ENCODE measurements around the gene CDC5L. TPM values are rescaled to one million over a fixed set of nuclear protein-coding genes. Genes with fewer than 3 reads are reported as not detected.

The CDC5L gene
- total and polyA plus RNA-seq, 5 donors from 2014 or later = 15.9 to 22.4 (median 16.5) TPM

DNA sequence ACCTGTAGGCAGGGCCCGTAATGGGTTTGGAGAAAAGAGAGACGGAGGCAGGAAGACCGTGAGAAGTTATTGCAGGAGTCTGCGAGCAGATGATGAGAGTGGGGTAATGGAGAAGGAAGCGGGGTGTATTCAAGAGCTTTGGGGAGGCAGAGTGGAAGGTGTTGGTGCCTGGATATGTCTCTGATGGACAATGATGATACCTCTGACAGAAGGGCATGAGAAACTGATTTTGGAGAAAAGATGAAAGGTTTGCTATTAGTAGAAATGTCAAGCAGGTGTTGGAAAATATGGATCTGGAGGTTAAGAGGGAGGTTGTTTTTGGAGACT lies 69.4 kb downstream of the CDC5L start:
- no peaks in the 10 kb centered on the region for H3K4me1 ChIP-seq (ENCODE audit: control insufficient read depth, insufficient read depth, low read length, poor library complexity, severe bottlenecking)
- no peaks in the 10 kb centered on the region for H3K27me3 ChIP-seq (ENCODE audit: control insufficient read depth, insufficient read depth, low read length)
- H3K27ac Mint-ChIP-seq = peak overlapping the region in 1 of 3 donors; percentile 52
- H3K9me3 Mint-ChIP-seq = no peaks in the 10 kb centered on the region
- no peak overlapping the region for H3K27ac ChIP-seq (ENCODE audit: insufficient read depth, low read length, poor library complexity, severe bottlenecking)
- H3K4me1 Mint-ChIP-seq = no peaks in the 10 kb centered on the region
- ATAC-seq (ENCODE audit: low read depth in 2 of 2) (no peak), DNase-seq (no peak)
- H3K36me3 ChIP-seq (ENCODE audit: control insufficient read depth, insufficient read depth, low read length) = peaks cover 3% of the 10 kb centered on the region
- H3K4me3 Mint-ChIP-seq = no peak overlapping the region
- peaks cover 10% of the 10 kb centered on the region for H3K36me3 Mint-ChIP-seq
- H3K27me3 Mint-ChIP-seq = peaks cover 6% of the 10 kb centered on the region
- H3K4me3 ChIP-seq (ENCODE audit: low read depth, low read length) = no peak overlapping the region
- H3K9me3 ChIP-seq (ENCODE audit: control insufficient read depth in 2 of 2, low read length in 2 of 2) = no peaks in the 10 kb centered on the region

DNA sequence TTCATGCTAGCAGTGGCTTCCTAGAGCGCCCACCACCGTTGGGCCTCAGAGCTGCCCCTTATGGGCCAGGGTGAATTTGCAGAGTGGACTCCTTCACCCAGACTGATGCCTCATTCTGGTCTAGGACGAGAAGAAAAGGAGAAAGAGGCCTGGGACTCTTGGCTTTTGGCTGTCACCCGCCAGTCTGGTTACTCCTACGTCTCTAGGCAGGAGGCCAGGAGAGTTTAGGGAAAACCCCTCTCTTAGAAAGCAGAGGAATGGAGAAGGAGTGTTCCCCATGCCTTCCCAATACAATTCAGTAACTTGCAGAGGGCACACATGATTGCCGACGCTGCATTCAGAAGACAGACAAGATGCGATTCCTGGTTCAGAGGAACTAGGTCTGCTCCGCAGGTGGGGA lies 70.1 kb downstream of the CDC5L start:
- Histone ChIP-seq H3K4me3 (ENCODE audit: low read depth, low read length) (no peak overlapping the region), H3K9me3 (ENCODE audit: control insufficient read depth in 2 of 2, low read length in 2 of 2) (no peaks in the 10 kb centered on the region), H3K27ac (ENCODE audit: insufficient read depth, low read length, poor library complexity, severe bottlenecking) (no peak overlapping the region), H3K4me1 (ENCODE audit: control insufficient read depth, insufficient read depth, low read length, poor library complexity, severe bottlenecking) (no peaks in the 10 kb centered on the region), H3K36me3 (ENCODE audit: control insufficient read depth, insufficient read depth, low read length) (no peaks in the 10 kb centered on the region), H3K27me3 (ENCODE audit: control insufficient read depth, insufficient read depth, low read length) (no peaks in the 10 kb centered on the region)
- Mint-ChIP-seq H3K9me3 (no peaks in the 10 kb centered on the region), H3K4me1 (no peaks in the 10 kb centered on the region), H3K4me3 (no peak overlapping the region), H3K27me3 (peaks cover 9% of the 10 kb centered on the region), H3K27ac (peak overlapping the region in 1 of 3 donors; percentile 4), H3K36me3 (peaks cover 8% of the 10 kb centered on the region)
- ATAC-seq (ENCODE audit: low read depth in 2 of 2) (no peak), DNase-seq (no peak)

DNA sequence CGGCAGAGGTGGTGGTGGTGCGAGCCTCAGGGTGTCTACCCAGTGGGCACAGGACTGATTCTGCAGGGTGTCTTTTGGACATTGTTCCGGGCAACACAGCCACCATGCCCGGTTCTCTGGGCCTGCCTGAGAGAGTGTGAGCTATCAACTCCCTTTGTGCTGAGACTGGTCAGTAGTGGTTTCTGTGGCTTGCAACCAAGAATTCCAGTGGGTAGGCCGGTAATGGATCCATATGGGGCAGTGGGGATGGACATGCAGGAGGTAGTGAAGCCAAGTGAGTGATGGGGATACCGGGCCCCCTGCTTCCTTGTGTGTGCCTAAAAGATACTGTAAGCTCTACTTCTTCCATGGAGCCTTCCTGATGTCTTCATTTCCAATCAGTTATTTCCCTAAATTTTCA lies 71.0 kb downstream of the CDC5L start:
- Histone ChIP-seq H3K27ac (ENCODE audit: insufficient read depth, low read length, poor library complexity, severe bottlenecking) (no peak overlapping the region), H3K4me3 (ENCODE audit: low read depth, low read length) (no peak overlapping the region), H3K9me3 (ENCODE audit: control insufficient read depth in 2 of 2, low read length in 2 of 2) (no peaks in the 10 kb centered on the region), H3K27me3 (ENCODE audit: control insufficient read depth, insufficient read depth, low read length) (no peaks in the 10 kb centered on the region), H3K4me1 (ENCODE audit: control insufficient read depth, insufficient read depth, low read length, poor library complexity, severe bottlenecking) (no peaks in the 10 kb centered on the region), H3K36me3 (ENCODE audit: control insufficient read depth, insufficient read depth, low read length) (no peaks in the 10 kb centered on the region)
- ATAC-seq (ENCODE audit: low read depth in 2 of 2) (no peak), DNase-seq (no peak)
- H3K27ac Mint-ChIP-seq = no peak overlapping the region
- peaks cover 5% of the 10 kb centered on the region for H3K36me3 Mint-ChIP-seq
- no peaks in the 10 kb centered on the region for H3K9me3 Mint-ChIP-seq
- no peaks in the 10 kb centered on the region for H3K4me1 Mint-ChIP-seq
- no peak overlapping the region for H3K4me3 Mint-ChIP-seq
- H3K27me3 Mint-ChIP-seq = peaks cover 10% of the 10 kb centered on the region

DNA sequence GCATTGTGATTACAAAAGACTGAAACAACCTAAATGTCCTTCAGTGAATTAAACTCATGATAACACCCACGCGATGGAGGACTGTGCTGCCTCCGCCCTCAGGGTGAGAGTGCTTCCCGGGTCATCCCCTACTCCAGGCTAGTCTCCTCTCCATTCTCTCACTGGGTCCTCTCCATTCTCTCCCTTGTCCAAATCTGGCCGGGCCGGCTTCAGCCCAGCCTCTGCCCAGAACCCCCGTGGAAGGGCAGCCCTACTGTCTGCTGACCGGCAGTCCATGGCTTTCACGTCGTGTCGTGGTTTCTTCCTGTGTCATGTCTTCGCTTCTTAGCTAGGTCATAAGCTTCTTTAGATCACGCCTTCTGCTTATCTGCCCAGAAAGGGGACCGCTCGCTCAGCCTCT lies 74.8 kb downstream of the CDC5L start:
- no peak overlapping the region for H3K27ac ChIP-seq (ENCODE audit: insufficient read depth, low read length, poor library complexity, severe bottlenecking)
- Mint-ChIP-seq H3K9me3 (no peaks in the 10 kb centered on the region), H3K36me3 (no peaks in the 10 kb centered on the region), H3K27me3 (peaks cover 10% of the 10 kb centered on the region), H3K4me1 (no peaks in the 10 kb centered on the region), H3K4me3 (no peak overlapping the region), H3K27ac (no peak overlapping the region)
- no peaks in the 10 kb centered on the region for H3K4me1 ChIP-seq (ENCODE audit: control insufficient read depth, insufficient read depth, low read length, poor library complexity, severe bottlenecking)
- no peaks in the 10 kb centered on the region for H3K9me3 ChIP-seq (ENCODE audit: control insufficient read depth in 2 of 2, low read length in 2 of 2)
- peaks cover 3% of the 10 kb centered on the region for H3K27me3 ChIP-seq (ENCODE audit: control insufficient read depth, insufficient read depth, low read length)
- DNase-seq = no peak
- no peak for ATAC-seq (ENCODE audit: low read depth in 2 of 2)
- no peak overlapping the region for H3K4me3 ChIP-seq (ENCODE audit: low read depth, low read length)
- H3K36me3 ChIP-seq (ENCODE audit: control insufficient read depth, insufficient read depth, low read length) = no peaks in the 10 kb centered on the region

DNA sequence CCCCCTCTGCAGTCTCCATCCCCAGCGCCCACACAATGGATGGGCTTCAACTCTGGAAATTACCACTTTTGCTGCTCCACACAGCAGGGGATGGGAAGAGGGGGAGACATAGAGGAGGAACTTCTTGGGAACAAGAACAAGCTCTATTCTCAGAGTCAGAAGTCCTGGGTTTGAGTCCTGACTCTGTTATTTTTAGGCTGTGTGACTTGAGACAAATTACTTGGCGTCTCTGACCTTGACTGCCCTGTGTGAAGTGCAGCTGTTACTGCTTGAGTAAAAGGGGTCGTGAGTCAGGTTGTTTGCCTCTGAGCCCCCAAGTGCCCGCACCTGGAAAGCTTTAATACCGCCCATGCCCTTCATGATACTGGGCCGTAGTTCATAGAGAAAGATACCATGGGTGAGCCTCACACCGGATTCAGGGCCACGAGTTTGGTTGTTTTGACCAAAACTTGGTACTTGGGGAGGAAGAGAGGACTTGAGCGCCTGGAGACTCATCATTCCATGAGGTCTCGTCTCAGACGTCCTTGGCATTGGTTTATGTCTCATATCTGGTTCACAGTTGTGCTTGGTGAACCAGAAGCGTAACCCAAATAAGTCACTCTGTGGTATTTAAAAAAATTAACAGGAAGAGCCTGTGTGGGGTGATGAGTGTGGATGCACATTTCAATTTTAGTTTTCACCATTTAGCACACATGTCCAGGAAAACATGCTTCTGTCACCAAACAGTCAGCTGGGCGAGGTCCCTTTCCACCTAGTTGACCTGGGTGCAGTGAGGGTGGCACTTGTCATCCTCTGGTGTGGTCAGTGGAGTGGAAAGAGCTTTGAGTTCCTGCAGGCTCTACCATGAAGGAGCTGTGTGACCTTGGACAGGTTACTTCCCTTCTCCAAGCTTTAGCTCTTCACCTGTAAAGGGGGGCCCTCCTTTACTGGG lies 75.6 kb downstream of the CDC5L start:
- no peaks in the 10 kb centered on the region for H3K4me1 ChIP-seq (ENCODE audit: control insufficient read depth, insufficient read depth, low read length, poor library complexity, severe bottlenecking)

DNA sequence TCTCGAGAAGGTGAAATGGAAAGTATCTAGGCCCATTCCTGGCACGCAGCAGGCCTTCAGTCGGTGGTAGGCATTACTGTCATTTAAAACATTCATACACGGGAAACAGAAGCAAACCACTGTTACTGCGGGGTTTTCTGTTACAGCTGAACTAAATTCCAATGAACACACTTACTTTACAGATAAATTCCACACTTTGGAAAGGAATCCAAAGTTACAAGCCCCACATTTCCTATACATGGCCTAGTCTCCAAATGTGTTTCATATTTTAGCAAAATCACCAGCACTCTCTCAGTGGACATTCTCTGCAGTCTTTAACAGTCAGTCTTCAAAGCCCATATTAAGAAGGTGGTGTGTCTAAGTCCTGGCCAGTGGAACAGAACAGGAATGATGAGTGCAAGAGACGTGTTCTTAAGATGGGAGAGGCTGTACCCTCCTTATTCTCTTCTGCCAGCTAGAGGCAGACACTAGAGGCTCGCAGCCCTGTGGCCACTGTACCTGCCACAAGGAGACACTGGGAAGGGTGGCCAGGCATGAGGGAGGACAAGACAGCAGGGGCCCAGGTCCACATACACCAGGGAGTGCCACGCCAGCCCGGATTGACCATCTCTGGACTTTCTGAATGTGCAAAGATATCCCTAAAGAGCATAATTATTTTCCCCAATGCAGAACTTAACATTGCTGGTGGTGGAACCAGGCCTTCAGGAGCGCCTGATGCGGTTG lies 76.4 kb downstream of the CDC5L start:
- H3K27ac Mint-ChIP-seq = no peak overlapping the region
- ATAC-seq (ENCODE audit: low read depth in 2 of 2) = no peak

More for the DNA sequence above, 75.6 kb downstream of the CDC5L start:
- Histone ChIP-seq H3K9me3 (ENCODE audit: control insufficient read depth in 2 of 2, low read length in 2 of 2) (no peaks in the 10 kb centered on the region), H3K36me3 (ENCODE audit: control insufficient read depth, insufficient read depth, low read length) (no peaks in the 10 kb centered on the region), H3K27ac (ENCODE audit: insufficient read depth, low read length, poor library complexity, severe bottlenecking) (no peak overlapping the region), H3K27me3 (ENCODE audit: control insufficient read depth, insufficient read depth, low read length) (peaks cover 3% of the 10 kb centered on the region), H3K4me3 (ENCODE audit: low read depth, low read length) (no peak overlapping the region)
- Mint-ChIP-seq H3K4me1 (no peaks in the 10 kb centered on the region), H3K36me3 (no peaks in the 10 kb centered on the region), H3K27me3 (peaks cover 11% of the 10 kb centered on the region), H3K27ac (no peak overlapping the region), H3K4me3 (no peak overlapping the region), H3K9me3 (no peaks in the 10 kb centered on the region)
- ATAC-seq (ENCODE audit: low read depth in 2 of 2) = no peak
- DNase-seq = no peak

DNA sequence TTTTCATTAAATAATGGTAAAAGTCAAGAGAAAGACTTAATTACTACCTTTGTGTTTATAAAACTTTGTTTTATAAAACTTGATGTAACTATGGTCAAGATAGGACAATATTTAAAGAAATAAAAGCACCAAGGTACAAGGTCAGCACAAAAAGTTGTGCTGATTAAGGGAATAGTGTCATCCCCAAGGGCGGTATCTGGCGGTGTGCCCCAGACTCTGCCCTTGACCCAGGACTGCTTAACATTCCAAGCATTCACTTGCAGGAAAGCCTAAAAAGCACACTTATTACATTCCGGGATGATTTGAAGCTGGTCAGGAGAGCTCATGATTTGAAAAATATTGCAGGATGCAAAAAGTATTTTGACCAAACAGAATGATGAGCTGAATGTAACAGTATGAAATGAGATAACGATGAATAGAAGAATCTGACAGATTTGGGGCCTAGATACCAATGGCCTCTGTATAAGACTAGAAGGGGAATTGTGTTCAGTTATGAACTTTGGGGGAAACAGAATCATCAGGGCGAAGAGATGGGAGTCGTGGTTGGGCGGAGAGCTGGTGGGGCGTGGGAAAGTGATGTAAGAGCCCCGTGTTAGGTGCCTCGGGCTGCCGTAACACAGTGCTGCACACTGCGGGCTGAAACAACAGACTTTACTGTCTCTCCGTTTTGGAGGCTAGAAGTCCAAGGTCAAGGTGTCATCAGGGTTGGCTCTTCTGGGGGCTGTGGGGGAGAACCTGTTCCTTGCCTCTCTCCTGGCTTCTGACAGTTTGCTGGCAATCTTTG lies 77.2 kb downstream of the CDC5L start:
- Histone ChIP-seq H3K27me3 (ENCODE audit: control insufficient read depth, insufficient read depth, low read length) (peaks cover 3% of the 10 kb centered on the region), H3K4me3 (ENCODE audit: low read depth, low read length) (no peak overlapping the region), H3K4me1 (ENCODE audit: control insufficient read depth, insufficient read depth, low read length, poor library complexity, severe bottlenecking) (no peaks in the 10 kb centered on the region), H3K9me3 (ENCODE audit: control insufficient read depth in 2 of 2, low read length in 2 of 2) (no peaks in the 10 kb centered on the region), H3K36me3 (ENCODE audit: control insufficient read depth, insufficient read depth, low read length) (no peaks in the 10 kb centered on the region), H3K27ac (ENCODE audit: insufficient read depth, low read length, poor library complexity, severe bottlenecking) (no peak overlapping the region)
- Mint-ChIP-seq H3K27ac (no peak overlapping the region), H3K4me3 (peak overlapping the region in 1 of 4 donors; percentile 64), H3K27me3 (peaks cover 18% of the 10 kb centered on the region), H3K9me3 (no peaks in the 10 kb centered on the region), H3K36me3 (no peaks in the 10 kb centered on the region), H3K4me1 (no peaks in the 10 kb centered on the region)
- ATAC-seq (ENCODE audit: low read depth in 2 of 2) = no peak
- no peak for DNase-seq

More for the DNA sequence above, 76.4 kb downstream of the CDC5L start:
- Mint-ChIP-seq H3K27me3 (peaks cover 15% of the 10 kb centered on the region), H3K36me3 (no peaks in the 10 kb centered on the region), H3K9me3 (no peaks in the 10 kb centered on the region), H3K4me3 (no peak overlapping the region), H3K4me1 (no peaks in the 10 kb centered on the region)
- Histone ChIP-seq H3K4me3 (ENCODE audit: low read depth, low read length) (no peak overlapping the region), H3K27me3 (ENCODE audit: control insufficient read depth, insufficient read depth, low read length) (peaks cover 3% of the 10 kb centered on the region), H3K4me1 (ENCODE audit: control insufficient read depth, insufficient read depth, low read length, poor library complexity, severe bottlenecking) (no peaks in the 10 kb centered on the region), H3K36me3 (ENCODE audit: control insufficient read depth, insufficient read depth, low read length) (no peaks in the 10 kb centered on the region), H3K9me3 (ENCODE audit: control insufficient read depth in 2 of 2, low read length in 2 of 2) (no peaks in the 10 kb centered on the region), H3K27ac (ENCODE audit: insufficient read depth, low read length, poor library complexity, severe bottlenecking) (no peak overlapping the region)
- no peak for DNase-seq

All from CD4-positive, CD25-positive, alpha-beta regulatory T cell (primary cell).